ENCODE measurements around the gene MTCL3.

MTCL3 gene

DNA sequence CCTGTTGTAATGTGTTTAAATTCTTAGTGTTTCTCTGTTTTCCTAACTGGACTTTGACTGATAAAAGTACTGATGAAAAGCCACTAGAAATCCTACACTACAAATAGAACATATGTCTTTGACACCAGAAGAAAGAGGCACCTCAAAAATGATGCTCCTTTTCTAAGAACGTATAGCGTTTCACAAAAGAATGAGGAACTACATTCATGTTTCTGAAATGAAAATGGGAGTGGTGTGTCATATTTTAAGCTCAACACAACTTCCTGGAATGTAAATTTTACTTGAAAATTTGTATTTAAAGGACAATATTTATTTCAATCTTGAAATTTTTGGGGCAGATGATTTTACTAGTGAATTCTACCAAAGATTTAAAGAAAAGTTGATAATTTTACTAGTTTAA lies 95.2 kb downstream of the MTCL3 start:
- H3K4me3 ChIP-seq (ENCODE audit: low read depth, low read length): no peak overlapping the region
- ChIA-PET CTCF (interaction anchor here (1.4 kb wide), 1 partner anchor 11 kb away, joined by 3 read pairs; no protein-coding TSS in a partner anchor), POLR2A (no interaction called here)
- no peak for DNase-seq (ENCODE audit: low read depth, low spot score)
- TF ChIP-seq, protein P1, sequence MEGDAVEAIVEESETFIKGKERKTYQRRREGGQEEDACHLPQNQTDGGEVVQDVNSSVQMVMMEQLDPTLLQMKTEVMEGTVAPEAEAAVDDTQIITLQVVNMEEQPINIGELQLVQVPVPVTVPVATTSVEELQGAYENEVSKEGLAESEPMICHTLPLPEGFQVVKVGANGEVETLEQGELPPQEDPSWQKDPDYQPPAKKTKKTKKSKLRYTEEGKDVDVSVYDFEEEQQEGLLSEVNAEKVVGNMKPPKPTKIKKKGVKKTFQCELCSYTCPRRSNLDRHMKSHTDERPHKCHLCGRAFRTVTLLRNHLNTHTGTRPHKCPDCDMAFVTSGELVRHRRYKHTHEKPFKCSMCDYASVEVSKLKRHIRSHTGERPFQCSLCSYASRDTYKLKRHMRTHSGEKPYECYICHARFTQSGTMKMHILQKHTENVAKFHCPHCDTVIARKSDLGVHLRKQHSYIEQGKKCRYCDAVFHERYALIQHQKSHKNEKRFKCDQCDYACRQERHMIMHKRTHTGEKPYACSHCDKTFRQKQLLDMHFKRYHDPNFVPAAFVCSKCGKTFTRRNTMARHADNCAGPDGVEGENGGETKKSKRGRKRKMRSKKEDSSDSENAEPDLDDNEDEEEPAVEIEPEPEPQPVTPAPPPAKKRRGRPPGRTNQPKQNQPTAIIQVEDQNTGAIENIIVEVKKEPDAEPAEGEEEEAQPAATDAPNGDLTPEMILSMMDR (IDR thresholded peaks at IDR 0.05; ENCODE audit: insufficient read depth, low read length, missing control alignments): no peak
